GM23338 (cell line): Measurements from ENCODE around the gene CTDNEP1. TPM values are rescaled to one million over a fixed set of nuclear protein-coding genes. Genes with fewer than 3 reads are reported as not detected.

Source experiments
- ATAC-seq: fragments of 200-7000 bp; cut with Tn5 transposase; 3 replicates; pipeline ENCODE4 v1.9.1; 2020
- DNase-seq: peaks from one replicate; pipeline ENCODE4 v3.0.0-alpha.2; 2015; ENCODE audit warnings: low spot score
- H2AFZ ChIP-seq: fragments of 200-600 bp; sonication (generic); 2 replicates; pipeline ENCODE4 v1.8.0; 2016; ENCODE audit warnings: antibody characterized with exemption, mild to moderate bottlenecking, moderate library complexity
- H3F3A ChIP-seq: fragments of 200-600 bp; sonication (generic); replicated peaks from 2 replicates; pipeline ENCODE4 v1.8.0; 2017; ENCODE audit warnings: antibody characterized with exemption, mixed run types, low read depth
- H3K27ac ChIP-seq: fragments of 200-600 bp; sonication (generic); 2 replicates; pipeline ENCODE4 v1.6.1; 2016; ENCODE audit warnings: low read depth
- H3K27me3 ChIP-seq: fragments of 200-600 bp; sonication (generic); 2 replicates; pipeline ENCODE4 v1.8.0; 2016; ENCODE audit warnings: mild to moderate bottlenecking, mixed run types, moderate library complexity; ENCODE audit not compliant: insufficient read depth
- H3K36me3 ChIP-seq: fragments of 200-600 bp; sonication (generic); 2 replicates; pipeline ENCODE4 v1.8.0; 2016; ENCODE audit warnings: mild to moderate bottlenecking; ENCODE audit not compliant: insufficient read depth
- H3K4me1 ChIP-seq: fragments of 200-600 bp; sonication (generic); 2 replicates; pipeline ENCODE4 v1.8.0; 2016; ENCODE audit warnings: mild to moderate bottlenecking, moderate library complexity; ENCODE audit not compliant: insufficient read depth
- H3K4me2 ChIP-seq: fragments of 200-600 bp; sonication (generic); 2 replicates; pipeline ENCODE4 v1.7.1; 2017; ENCODE audit warnings: mixed run types
- H3K4me3 ChIP-seq: fragments of 200-600 bp; sonication (generic); 2 replicates; pipeline ENCODE4 v1.6.1; 2016; ENCODE audit warnings: mixed run types
- H3K79me2 ChIP-seq: fragments of 200-600 bp; sonication (generic); replicated peaks from 2 replicates; pipeline ENCODE4 v1.8.0; 2017; ENCODE audit warnings: mild to moderate bottlenecking; ENCODE audit not compliant: insufficient read depth
- H3K9me2 ChIP-seq: fragments of 200-600 bp; sonication (generic); 2 replicates; pipeline ENCODE4 v1.8.0; 2017; ENCODE audit not compliant: insufficient read depth
- H4K20me1 ChIP-seq: fragments of 200-600 bp; sonication (generic); replicated peaks from 2 replicates; pipeline ENCODE4 v1.8.0; 2017; ENCODE audit warnings: mild to moderate bottlenecking; ENCODE audit not compliant: insufficient read depth
- H3K27ac Mint-ChIP-seq: 2 replicates; pipeline ENCODE4 v1.8.0; 2020; ENCODE audit warnings: inconsistent platforms, mild to moderate bottlenecking, moderate library complexity, mixed read lengths
- H3K27me3 Mint-ChIP-seq: 3 replicates; pipeline ENCODE4 v1.8.0; 2022; ENCODE audit warnings: low read depth, mild to moderate bottlenecking, moderate library complexity, mixed read lengths, inconsistent platforms; ENCODE audit not compliant: insufficient read depth, poor library complexity
- H3K36me3 Mint-ChIP-seq: 3 replicates; pipeline ENCODE4 v1.8.0; 2021; ENCODE audit warnings: low read depth, mild to moderate bottlenecking, inconsistent platforms, moderate library complexity, mixed read lengths
- H3K4me1 Mint-ChIP-seq: 3 replicates; pipeline ENCODE4 v1.8.0; 2020; ENCODE audit warnings: mild to moderate bottlenecking, inconsistent platforms, mixed read lengths
- H3K4me3 Mint-ChIP-seq: 3 replicates; pipeline ENCODE4 v1.8.0; 2021; ENCODE audit warnings: moderate library complexity, mild to moderate bottlenecking, inconsistent platforms, mixed read lengths
- H3K9me3 Mint-ChIP-seq: 3 replicates; pipeline ENCODE4 v1.8.0; 2020; ENCODE audit warnings: moderate library complexity, mild to moderate bottlenecking, inconsistent platforms, mixed read lengths
- CREB1 ChIP-seq: fragments of 250-450 bp; sonication (Bioruptor Pico); IDR thresholded peaks from 2 replicates; pipeline ENCODE4 v1.5.0; 2020; ENCODE audit warnings: low read depth, mild to moderate bottlenecking, moderate library complexity
- EZH2 ChIP-seq: fragments of 200-600 bp; sonication (generic); IDR thresholded peaks from one replicate; pipeline ENCODE4 v1.8.0; 2017; ENCODE audit warnings: antibody characterized with exemption, mild to moderate bottlenecking, low read depth; ENCODE audit not compliant: unreplicated experiment
- EZH2phosphoT487 ChIP-seq: fragments of 200-600 bp; sonication (generic); IDR thresholded peaks from one replicate; pipeline ENCODE4 v1.8.1; 2018; ENCODE audit warnings: antibody characterized with exemption; ENCODE audit not compliant: unreplicated experiment
- JUNB ChIP-seq: IDR thresholded peaks from one replicate; pipeline ENCODE4 v1.6.1; 2016; ENCODE audit warnings: antibody characterized with exemption; ENCODE audit not compliant: unreplicated experiment
- NANOG ChIP-seq: IDR thresholded peaks from 2 replicates; pipeline ENCODE4 v1.6.1; 2016; ENCODE audit warnings: antibody characterized with exemption, borderline replicate concordance
- POLR2AphosphoS5 ChIP-seq: IDR thresholded peaks from 2 replicates; pipeline ENCODE4 v1.6.1; 2016; ENCODE audit warnings: antibody characterized with exemption, low read depth
- REST ChIP-seq: IDR thresholded peaks from one replicate; pipeline ENCODE4 v1.6.1; 2018; ENCODE audit warnings: antibody characterized with exemption; ENCODE audit not compliant: unreplicated experiment
- STAT1 ChIP-seq: IDR thresholded peaks from one replicate; pipeline ENCODE4 v1.6.1; 2016; ENCODE audit warnings: antibody characterized with exemption; ENCODE audit not compliant: unreplicated experiment
- ZNF114 ChIP-seq: fragments of 250-450 bp; sonication (Bioruptor Pico); IDR thresholded peaks from 2 replicates; pipeline ENCODE4 v1.5.0; 2020; ENCODE audit warnings: mild to moderate bottlenecking, moderate library complexity
- ZNF331 ChIP-seq: fragments of 250-450 bp; sonication (Bioruptor Pico); IDR thresholded peaks from 2 replicates; pipeline ENCODE4 v1.5.0; 2020; ENCODE audit warnings: low read depth, mild to moderate bottlenecking, moderate library complexity
- polyA plus RNA-seq: library from polyadenylated mRNA; unstranded; fragments of >200 nt; fragmentation: Nextera tagmentation; extraction: Ambion mirVana; gene quantifications from 2 replicates; pipeline ENCODE4 v1.2.1, GENCODE V29; 2016
- total RNA-seq: library from RNA; depleted of rRNA; stranded (reverse); fragments of >200 nt; shearing (Covaris generic); gene quantifications from 2 replicates; pipeline ENCODE4 v1.2.3, GENCODE V29; 2014
- TF ChIP-seq, protein P1 (sequence below): IDR thresholded peaks from 2 replicates; pipeline ENCODE4 v1.6.1; 2016; ENCODE audit warnings: antibody characterized with exemption
- TF ChIP-seq, protein P2 (sequence below): fragments of 250-450 bp; sonication (Bioruptor Pico); IDR thresholded peaks from 2 replicates; pipeline ENCODE4 v1.5.0; 2020; ENCODE audit warnings: mild to moderate bottlenecking, moderate library complexity
- TF ChIP-seq, protein P3 (sequence below), 2 experiments: fragments of 200-600 bp in 1 of 2; sonication (generic) in 1 of 2; conservative IDR thresholded peaks; 2 replicates each; pipeline versions ENCODE4 v1.5.1 to v1.6.1; 2016 to 2017; ENCODE audit warnings: antibody characterized with exemption in 2 of 2, low read depth in 2 of 2, mild to moderate bottlenecking in 2 of 2, moderate library complexity in 1 of 2

Gene CTDNEP1
- total and polyA plus RNA-seq, 2 experiments from 2014 or later: 48.1 to 93.4 TPM

GRCh38 chr17:7290166-7290565 is 38.6 kb upstream of the CTDNEP1 start:
- DNase-seq (no peak), ATAC-seq (no peak)
- H3K27ac ChIP-seq: no peak overlapping the region
- no peak for TF ChIP-seq JUNB
- no peak for TF ChIP-seq EZH2phosphoT487
- TF ChIP-seq ZNF331: no peak
- no peak for TF ChIP-seq STAT1
- no peak for TF ChIP-seq POLR2AphosphoS5
- TF ChIP-seq, protein P1, sequence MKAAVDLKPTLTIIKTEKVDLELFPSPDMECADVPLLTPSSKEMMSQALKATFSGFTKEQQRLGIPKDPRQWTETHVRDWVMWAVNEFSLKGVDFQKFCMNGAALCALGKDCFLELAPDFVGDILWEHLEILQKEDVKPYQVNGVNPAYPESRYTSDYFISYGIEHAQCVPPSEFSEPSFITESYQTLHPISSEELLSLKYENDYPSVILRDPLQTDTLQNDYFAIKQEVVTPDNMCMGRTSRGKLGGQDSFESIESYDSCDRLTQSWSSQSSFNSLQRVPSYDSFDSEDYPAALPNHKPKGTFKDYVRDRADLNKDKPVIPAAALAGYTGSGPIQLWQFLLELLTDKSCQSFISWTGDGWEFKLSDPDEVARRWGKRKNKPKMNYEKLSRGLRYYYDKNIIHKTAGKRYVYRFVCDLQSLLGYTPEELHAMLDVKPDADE: no peak
- no peak for TF ChIP-seq ZNF114 (CRISPR knock-in tag)
- TF ChIP-seq CREB1: no peak
- TF ChIP-seq, protein P2, sequence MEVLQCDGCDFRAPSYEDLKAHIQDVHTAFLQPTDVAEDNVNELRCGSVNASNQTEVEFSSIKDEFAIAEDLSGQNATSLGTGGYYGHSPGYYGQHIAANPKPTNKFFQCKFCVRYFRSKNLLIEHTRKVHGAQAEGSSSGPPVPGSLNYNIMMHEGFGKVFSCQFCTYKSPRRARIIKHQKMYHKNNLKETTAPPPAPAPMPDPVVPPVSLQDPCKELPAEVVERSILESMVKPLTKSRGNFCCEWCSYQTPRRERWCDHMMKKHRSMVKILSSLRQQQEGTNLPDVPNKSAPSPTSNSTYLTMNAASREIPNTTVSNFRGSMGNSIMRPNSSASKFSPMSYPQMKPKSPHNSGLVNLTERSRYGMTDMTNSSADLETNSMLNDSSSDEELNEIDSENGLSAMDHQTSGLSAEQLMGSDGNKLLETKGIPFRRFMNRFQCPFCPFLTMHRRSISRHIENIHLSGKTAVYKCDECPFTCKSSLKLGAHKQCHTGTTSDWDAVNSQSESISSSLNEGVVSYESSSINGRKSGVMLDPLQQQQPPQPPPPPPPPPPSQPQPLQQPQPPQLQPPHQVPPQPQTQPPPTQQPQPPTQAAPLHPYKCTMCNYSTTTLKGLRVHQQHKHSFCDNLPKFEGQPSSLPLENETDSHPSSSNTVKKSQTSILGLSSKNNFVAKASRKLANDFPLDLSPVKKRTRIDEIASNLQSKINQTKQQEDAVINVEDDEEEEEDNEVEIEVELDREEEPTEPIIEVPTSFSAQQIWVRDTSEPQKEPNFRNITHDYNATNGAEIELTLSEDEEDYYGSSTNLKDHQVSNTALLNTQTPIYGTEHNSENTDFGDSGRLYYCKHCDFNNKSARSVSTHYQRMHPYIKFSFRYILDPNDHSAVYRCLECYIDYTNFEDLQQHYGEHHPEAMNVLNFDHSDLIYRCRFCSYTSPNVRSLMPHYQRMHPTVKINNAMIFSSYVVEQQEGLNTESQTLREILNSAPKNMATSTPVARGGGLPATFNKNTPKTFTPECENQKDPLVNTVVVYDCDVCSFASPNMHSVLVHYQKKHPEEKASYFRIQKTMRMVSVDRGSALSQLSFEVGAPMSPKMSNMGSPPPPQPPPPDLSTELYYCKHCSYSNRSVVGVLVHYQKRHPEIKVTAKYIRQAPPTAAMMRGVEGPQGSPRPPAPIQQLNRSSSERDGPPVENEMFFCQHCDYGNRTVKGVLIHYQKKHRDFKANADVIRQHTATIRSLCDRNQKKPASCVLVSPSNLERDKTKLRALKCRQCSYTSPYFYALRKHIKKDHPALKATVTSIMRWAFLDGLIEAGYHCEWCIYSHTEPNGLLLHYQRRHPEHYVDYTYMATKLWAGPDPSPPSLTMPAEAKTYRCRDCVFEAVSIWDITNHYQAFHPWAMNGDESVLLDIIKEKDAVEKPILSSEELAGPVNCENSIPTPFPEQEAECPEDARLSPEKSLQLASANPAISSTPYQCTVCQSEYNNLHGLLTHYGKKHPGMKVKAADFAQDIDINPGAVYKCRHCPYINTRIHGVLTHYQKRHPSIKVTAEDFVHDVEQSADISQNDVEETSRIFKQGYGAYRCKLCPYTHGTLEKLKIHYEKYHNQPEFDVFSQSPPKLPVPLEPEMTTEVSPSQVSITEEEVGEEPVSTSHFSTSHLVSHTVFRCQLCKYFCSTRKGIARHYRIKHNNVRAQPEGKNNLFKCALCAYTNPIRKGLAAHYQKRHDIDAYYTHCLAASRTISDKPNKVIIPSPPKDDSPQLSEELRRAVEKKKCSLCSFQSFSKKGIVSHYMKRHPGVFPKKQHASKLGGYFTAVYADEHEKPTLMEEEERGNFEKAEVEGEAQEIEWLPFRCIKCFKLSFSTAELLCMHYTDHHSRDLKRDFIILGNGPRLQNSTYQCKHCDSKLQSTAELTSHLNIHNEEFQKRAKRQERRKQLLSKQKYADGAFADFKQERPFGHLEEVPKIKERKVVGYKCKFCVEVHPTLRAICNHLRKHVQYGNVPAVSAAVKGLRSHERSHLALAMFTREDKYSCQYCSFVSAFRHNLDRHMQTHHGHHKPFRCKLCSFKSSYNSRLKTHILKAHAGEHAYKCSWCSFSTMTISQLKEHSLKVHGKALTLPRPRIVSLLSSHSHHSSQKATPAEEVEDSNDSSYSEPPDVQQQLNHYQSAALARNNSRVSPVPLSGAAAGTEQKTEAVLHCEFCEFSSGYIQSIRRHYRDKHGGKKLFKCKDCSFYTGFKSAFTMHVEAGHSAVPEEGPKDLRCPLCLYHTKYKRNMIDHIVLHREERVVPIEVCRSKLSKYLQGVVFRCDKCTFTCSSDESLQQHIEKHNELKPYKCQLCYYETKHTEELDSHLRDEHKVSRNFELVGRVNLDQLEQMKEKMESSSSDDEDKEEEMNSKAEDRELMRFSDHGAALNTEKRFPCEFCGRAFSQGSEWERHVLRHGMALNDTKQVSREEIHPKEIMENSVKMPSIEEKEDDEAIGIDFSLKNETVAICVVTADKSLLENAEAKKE (CRISPR knock-in tag): no peak
- TF ChIP-seq REST: no peak
- no peak for TF ChIP-seq EZH2
- no peak for TF ChIP-seq NANOG
- TF ChIP-seq, protein P3, sequence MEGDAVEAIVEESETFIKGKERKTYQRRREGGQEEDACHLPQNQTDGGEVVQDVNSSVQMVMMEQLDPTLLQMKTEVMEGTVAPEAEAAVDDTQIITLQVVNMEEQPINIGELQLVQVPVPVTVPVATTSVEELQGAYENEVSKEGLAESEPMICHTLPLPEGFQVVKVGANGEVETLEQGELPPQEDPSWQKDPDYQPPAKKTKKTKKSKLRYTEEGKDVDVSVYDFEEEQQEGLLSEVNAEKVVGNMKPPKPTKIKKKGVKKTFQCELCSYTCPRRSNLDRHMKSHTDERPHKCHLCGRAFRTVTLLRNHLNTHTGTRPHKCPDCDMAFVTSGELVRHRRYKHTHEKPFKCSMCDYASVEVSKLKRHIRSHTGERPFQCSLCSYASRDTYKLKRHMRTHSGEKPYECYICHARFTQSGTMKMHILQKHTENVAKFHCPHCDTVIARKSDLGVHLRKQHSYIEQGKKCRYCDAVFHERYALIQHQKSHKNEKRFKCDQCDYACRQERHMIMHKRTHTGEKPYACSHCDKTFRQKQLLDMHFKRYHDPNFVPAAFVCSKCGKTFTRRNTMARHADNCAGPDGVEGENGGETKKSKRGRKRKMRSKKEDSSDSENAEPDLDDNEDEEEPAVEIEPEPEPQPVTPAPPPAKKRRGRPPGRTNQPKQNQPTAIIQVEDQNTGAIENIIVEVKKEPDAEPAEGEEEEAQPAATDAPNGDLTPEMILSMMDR (conservative IDR thresholded peaks at IDR 0.05; ENCODE audit: low read depth in 2 of 2): no peak
- H3K9me2 ChIP-seq: no peaks in the 10 kb centered on the region
- no peaks in the 10 kb centered on the region for H3K27me3 ChIP-seq
- peaks cover 18% of the 10 kb centered on the region for H3K36me3 Mint-ChIP-seq
- H4K20me1 ChIP-seq: peaks cover 7% of the 10 kb centered on the region; the same call in 1 of the 2 replicates
- H3K27me3 Mint-ChIP-seq: peaks cover 16% of the 10 kb centered on the region
- peaks cover 27% of the 10 kb centered on the region for H3K4me1 Mint-ChIP-seq
- H3K27ac Mint-ChIP-seq: no peak overlapping the region
- 0 out of 2 replicates have a peak, but pooled peaks cover 9% of the 10 kb centered on the region for H3F3A ChIP-seq
- no peak overlapping the region for H2AFZ ChIP-seq
- no peak overlapping the region for H3K4me2 ChIP-seq
- peaks cover 10% of the 10 kb centered on the region for H3K4me1 ChIP-seq
- no peak overlapping the region; the same call in 2 of the 3 replicates for H3K4me3 Mint-ChIP-seq
- H3K9me3 Mint-ChIP-seq: peaks cover under 1% of the 10 kb centered on the region; the same call in 1 of the 3 replicates
- no peak overlapping the region for H3K4me3 ChIP-seq
- peaks cover 5% of the 10 kb centered on the region; the same call in 1 of the 2 replicates for H3K36me3 ChIP-seq
- H3K79me2 ChIP-seq: no peaks in the 10 kb centered on the region
